ENCODE measurements around the gene SLC66A2. TPM values are rescaled to one million over a fixed set of nuclear protein-coding genes. Genes with fewer than 3 reads are reported as not detected.
A peak's percentile ranks its signal among the peaks of the same experiment; 100 is the strongest.

SLC66A2 gene
- total RNA-seq, 4 donors from 2014 or later: 56.5 to 183 (median 92.9) TPM

DNA sequence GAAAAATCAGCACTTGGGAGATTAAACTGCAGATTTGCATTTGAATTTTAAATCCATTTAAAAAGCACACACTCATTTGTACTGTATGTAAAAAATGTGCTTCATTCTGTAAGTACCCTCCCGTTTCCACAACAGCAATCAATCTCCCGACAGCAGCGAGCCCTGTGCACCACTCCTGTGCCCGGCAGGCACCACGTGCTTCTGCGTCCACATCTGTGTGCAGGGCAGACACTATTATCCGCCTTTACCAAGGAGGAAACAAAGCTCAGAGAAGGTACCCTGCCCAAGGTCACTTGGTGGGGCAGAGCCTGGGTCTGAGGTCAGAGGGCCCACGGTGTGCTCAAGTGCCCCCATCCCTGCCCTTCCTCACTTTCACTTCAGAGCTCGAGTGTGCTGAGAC is 20.5 kb upstream of the SLC66A2 start:
- Histone ChIP-seq H3K36me3 (peaks cover 0 to 24% (median 4%) of the 10 kb centered on the region in 4 donors), H3K27ac (peak overlapping the region in 3 of 4 donors; percentile 46 to 68 (median 57)), H3K27me3 (no peaks in the 10 kb centered on the region), H3K4me1 (peaks cover 7 to 28% (median 11%) of the 10 kb centered on the region in 4 donors), H3K9me3 (no peaks in the 10 kb centered on the region), H3K4me3 (no peak overlapping the region)
- no peak for DNase-seq
- in situ Hi-C loops (cut with MboI; ENCODE audit: low pct_ligation_motif_present in 1 of 4, low pct_unique_long_range_greater_than_20kb in 1 of 4, low sequenced_read_pairs in 3 of 4) (no loop called here), intact Hi-C loops (cut with DNase I; ENCODE audit: low total_unique reads) (no loop called here)
- 88% methylated on average over 9 of the region's 9 CpGs; no CpG with 5 or more reads in 1 of the 2 donors for WGBS, 2 donors (ENCODE audit: low coverage in 1 of 2)
- TF ChIP-seq, protein P1, sequence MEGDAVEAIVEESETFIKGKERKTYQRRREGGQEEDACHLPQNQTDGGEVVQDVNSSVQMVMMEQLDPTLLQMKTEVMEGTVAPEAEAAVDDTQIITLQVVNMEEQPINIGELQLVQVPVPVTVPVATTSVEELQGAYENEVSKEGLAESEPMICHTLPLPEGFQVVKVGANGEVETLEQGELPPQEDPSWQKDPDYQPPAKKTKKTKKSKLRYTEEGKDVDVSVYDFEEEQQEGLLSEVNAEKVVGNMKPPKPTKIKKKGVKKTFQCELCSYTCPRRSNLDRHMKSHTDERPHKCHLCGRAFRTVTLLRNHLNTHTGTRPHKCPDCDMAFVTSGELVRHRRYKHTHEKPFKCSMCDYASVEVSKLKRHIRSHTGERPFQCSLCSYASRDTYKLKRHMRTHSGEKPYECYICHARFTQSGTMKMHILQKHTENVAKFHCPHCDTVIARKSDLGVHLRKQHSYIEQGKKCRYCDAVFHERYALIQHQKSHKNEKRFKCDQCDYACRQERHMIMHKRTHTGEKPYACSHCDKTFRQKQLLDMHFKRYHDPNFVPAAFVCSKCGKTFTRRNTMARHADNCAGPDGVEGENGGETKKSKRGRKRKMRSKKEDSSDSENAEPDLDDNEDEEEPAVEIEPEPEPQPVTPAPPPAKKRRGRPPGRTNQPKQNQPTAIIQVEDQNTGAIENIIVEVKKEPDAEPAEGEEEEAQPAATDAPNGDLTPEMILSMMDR (IDR thresholded peaks at IDR 0.05): no peak
- TF ChIP-seq POLR2A (IDR thresholded peaks at IDR 0.05): no peak

GRCh38 chr18:79971211-79971952 is 19.9 kb upstream of the SLC66A2 start:
- Histone ChIP-seq H3K4me1 (peaks cover 7 to 28% (median 10%) of the 10 kb centered on the region in 4 donors), H3K36me3 (peaks cover 0 to 24% (median 4%) of the 10 kb centered on the region in 4 donors), H3K4me3 (no peak overlapping the region), H3K27ac (no peak overlapping the region), H3K27me3 (no peaks in the 10 kb centered on the region), H3K9me3 (no peaks in the 10 kb centered on the region)
- DNase-seq: no peak
- intact Hi-C loops (cut with DNase I; ENCODE audit: low total_unique reads) (no loop called here), in situ Hi-C loops (cut with MboI; ENCODE audit: low pct_ligation_motif_present in 1 of 4, low pct_unique_long_range_greater_than_20kb in 1 of 4, low sequenced_read_pairs in 3 of 4) (no loop called here)
- 92 to 94% methylated on average over 5 to 17 of the region's 17 CpGs for WGBS, 2 donors (ENCODE audit: low coverage in 1 of 2)
- TF ChIP-seq POLR2A (IDR thresholded peaks at IDR 0.05): no peak
- TF ChIP-seq, protein P1 (IDR thresholded peaks at IDR 0.05): no peak
- TF ChIP-seq POLR2AphosphoS5 (IDR thresholded peaks at IDR 0.05): no peak
- no peak for TF ChIP-seq EP300 (IDR thresholded peaks at IDR 0.05; ENCODE audit: low read depth)

- Histone ChIP-seq H3K27ac (no peak overlapping the region), H3K36me3 (peaks cover 0 to 24% (median 4%) of the 10 kb centered on the region in 4 donors), H3K9me3 (no peaks in the 10 kb centered on the region), H3K4me1 (peaks cover 9 to 30% (median 11%) of the 10 kb centered on the region in 4 donors), H3K27me3 (no peaks in the 10 kb centered on the region), H3K4me3 (no peak overlapping the region)
- WGBS, 2 donors (ENCODE audit: low coverage in 1 of 2): 86% methylated on average over 4 to 12 of the region's 12 CpGs
- no peak for DNase-seq
- TF ChIP-seq POLR2AphosphoS5 (IDR thresholded peaks at IDR 0.05) (no peak), EP300 (IDR thresholded peaks at IDR 0.05; ENCODE audit: low read depth) (no peak), POLR2A (IDR thresholded peaks at IDR 0.05) (no peak)
- TF ChIP-seq, protein P1 (IDR thresholded peaks at IDR 0.05): no peak
- in situ Hi-C loops (cut with MboI; ENCODE audit: low pct_ligation_motif_present in 1 of 4, low pct_unique_long_range_greater_than_20kb in 1 of 4, low sequenced_read_pairs in 3 of 4): no loop called here
- intact Hi-C loops (cut with DNase I; ENCODE audit: low total_unique reads): no loop called here
Measured at GRCh38 chr18:79970419-79971133, 19.1 kb upstream of the SLC66A2 start.

DNA sequence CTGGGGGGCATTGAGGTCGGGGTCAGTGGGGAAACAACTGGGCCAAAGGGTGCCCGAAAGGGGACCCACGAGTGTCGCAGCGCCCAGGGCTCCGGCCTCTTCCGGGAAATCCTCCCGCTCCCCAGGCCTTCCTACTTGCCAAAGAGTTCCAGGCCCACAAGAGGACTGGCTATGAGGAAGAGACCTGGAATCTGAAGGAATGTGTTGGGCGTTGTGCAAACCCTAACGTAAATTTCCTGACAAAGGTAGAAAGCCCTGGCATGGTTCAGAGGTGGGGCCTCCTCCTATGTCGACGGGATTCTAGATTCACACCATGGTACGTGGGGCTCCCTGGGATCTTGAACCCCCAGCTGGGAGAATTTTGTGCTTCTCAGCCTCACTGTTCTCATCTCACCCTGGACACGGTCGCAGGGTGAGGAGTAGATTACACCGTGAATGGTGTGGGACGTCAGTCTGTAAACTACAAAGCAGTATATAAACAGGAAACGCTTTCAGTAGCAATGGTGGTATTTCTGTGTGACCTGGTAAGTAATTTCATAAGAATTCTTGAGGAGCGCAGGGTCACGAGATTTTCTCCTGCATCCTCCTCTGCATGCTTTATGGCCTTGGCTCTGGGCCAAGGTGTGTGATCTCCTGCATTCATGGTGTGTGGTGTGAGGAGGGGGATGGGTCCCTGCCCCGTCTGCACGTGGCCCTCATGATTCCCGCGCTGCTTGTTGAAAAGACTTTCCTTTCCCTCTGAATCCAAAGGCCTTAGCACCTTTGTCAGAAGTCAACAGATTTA is 13.9 kb upstream of the SLC66A2 start:
- Histone ChIP-seq H3K9me3 (no peaks in the 10 kb centered on the region), H3K4me1 (peaks cover 13 to 57% (median 37%) of the 10 kb centered on the region in 4 donors), H3K27me3 (no peaks in the 10 kb centered on the region), H3K36me3 (peaks cover 0 to 5% (median 0%) of the 10 kb centered on the region in 4 donors), H3K27ac (peak overlapping the region; percentile 90 to 93 (median 92)), H3K4me3 (peak overlapping the region; percentile 48 to 79 (median 71))
- in situ Hi-C loops (cut with MboI; ENCODE audit: low pct_ligation_motif_present in 1 of 4, low pct_unique_long_range_greater_than_20kb in 1 of 4, low sequenced_read_pairs in 3 of 4) (no loop called here), intact Hi-C loops (cut with DNase I; ENCODE audit: low total_unique reads) (no loop called here)
- DNase-seq: peak; percentile 80
- WGBS, 2 donors (ENCODE audit: low coverage in 1 of 2): 16 to 19% methylated on average over 11 to 22 of the region's 24 CpGs
- TF ChIP-seq EP300 (IDR thresholded peaks at IDR 0.05; ENCODE audit: low read depth) (peak; percentile 3), POLR2A (IDR thresholded peaks at IDR 0.05) (peak; percentile 46), POLR2AphosphoS5 (IDR thresholded peaks at IDR 0.05) (peak; percentile 29 to 67 (median 65))
- TF ChIP-seq, protein P1 (IDR thresholded peaks at IDR 0.05): no peak

Measured in transverse colon (tissue), 4 donors.